GM12865 (cell line): Measurements from ENCODE around the gene GNPTAB.

Source experiments
- DNase-seq: peaks from one replicate; pipeline ENCODE4 v3.0.0; 2010; ENCODE audit warnings: low read depth
- H3K4me3 ChIP-seq: 2 replicates; pipeline ENCODE4 v1.5.1; 2011; ENCODE audit warnings: mild to moderate bottlenecking, low read depth, low read length, control low read depth
- CTCF ChIP-seq: IDR thresholded peaks from 2 replicates; pipeline ENCODE4 v1.5.1; 2011; ENCODE audit warnings: low read length, control low read depth, low read depth, inconsistent platforms; ENCODE audit not compliant: insufficient read depth; ENCODE audit errors: missing control alignments

GNPTAB gene

DNA sequence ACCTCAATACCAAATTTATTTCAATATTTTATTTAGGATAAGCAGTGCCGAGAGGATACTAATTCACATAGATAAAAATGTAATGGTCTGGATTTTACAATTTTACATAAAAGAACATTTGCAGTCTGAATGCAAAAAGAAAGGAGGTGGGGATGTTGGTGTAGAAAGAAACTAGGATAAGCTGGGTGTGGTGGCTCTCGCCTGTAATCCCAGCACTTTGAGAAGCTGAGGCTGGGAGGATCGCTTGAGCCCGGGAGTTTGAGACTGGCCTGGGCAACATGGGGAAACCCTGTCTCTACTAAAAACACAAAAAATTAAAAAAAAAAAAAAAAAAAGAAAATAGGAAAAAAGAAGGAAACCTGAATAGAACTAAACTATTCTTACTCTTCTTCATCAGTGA is 108.4 kb downstream of the GNPTAB start:
- no peak for TF ChIP-seq CTCF
- no peak for DNase-seq
- H3K4me3 ChIP-seq: no peak overlapping the region

DNA sequence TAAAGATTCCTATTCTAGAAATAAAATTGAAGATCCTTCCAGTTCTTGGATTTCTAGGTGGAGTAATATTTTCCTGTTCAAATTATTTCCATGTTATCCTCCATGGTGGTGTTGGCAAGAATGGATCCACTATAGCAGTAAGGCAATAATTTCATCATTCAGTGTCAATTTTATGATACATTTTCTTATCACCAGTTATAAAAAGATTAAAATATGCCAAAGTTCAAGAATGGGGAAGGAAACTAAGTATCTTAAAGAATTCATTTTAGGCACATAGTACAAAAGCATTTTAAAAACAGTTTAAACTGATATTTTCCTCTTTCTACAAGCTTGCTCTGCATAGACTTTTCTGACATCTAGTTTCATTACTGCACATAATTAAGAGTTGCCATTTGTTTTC is 110.6 kb downstream of the GNPTAB start:
- TF ChIP-seq CTCF: no peak
- no peak overlapping the region for H3K4me3 ChIP-seq
- no peak for DNase-seq

- TF ChIP-seq CTCF: no peak
- no peak overlapping the region for H3K4me3 ChIP-seq
- no peak for DNase-seq
Observed at GRCh38 chr12:101719566-101719965, 111.2 kb downstream of the GNPTAB start.

DNA sequence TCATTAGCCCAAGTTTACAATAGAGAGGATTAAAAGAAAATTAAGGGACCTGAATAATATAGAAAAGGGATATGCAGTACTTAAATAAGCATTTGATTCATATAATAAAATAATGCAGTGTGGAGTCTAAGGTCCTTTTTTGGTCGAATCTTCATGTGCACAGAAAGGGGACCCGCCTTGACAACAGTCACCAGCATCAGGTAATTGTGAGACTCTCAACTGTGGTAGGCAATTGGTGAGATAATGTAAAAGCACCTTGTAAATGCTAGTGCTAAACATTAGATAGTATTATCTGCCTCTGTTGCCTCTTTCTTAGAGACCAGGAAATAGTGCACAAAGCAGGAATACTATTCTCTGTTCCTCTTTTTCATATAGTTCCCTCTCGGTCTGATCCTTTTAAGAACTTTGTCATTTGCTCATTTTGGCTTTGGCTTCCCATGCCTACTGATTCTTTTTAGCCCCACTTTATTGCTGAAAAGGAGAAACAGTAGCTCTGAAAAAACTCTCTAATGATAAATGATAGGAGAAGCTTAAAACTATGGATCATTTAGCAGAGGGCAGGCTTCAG is 115.8 kb downstream of the GNPTAB start:
- no peak overlapping the region for H3K4me3 ChIP-seq
- DNase-seq: no peak
- TF ChIP-seq CTCF: no peak

DNA sequence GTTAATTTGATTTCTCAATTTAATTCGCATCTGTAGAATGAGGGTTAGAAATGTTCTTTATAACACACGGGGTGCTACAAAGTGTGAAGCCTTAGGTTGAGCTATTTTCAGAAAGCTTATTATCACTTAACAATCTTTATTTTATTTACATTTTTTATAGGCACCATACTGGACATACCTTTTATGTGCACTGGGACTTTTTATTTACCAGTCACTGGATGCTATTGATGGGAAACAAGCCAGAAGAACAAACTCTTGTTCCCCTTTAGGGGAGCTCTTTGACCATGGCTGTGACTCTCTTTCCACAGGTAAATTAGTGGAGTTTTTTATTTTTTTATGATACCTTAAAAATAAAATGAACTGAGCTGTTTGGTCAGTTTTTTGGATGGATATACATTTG is 116.8 kb downstream of the GNPTAB start:
- no peak overlapping the region for H3K4me3 ChIP-seq
- no peak for DNase-seq
- TF ChIP-seq CTCF: no peak

- H3K4me3 ChIP-seq: no peak overlapping the region
- TF ChIP-seq CTCF: no peak
- no peak for DNase-seq
Observed at GRCh38 chr12:101713059-101713682, 117.6 kb downstream of the GNPTAB start.

GRCh38 chr12:101710288-101710687 is 120.5 kb downstream of the GNPTAB start:
- no peak for TF ChIP-seq CTCF
- H3K4me3 ChIP-seq: no peak overlapping the region
- no peak for DNase-seq
